Endothelial cell of umbilical vein (primary cell): ENCODE data around the gene BCO1.

Source experiments
- EZH2 ChIP-seq: IDR thresholded peaks from 2 replicates; pipeline ENCODE4 v1.6.1; 2012; ENCODE audit warnings: borderline replicate concordance, low read depth, mild to moderate bottlenecking, moderate library complexity, low read length, inconsistent platforms; ENCODE audit not compliant: severe bottlenecking
- FOS ChIP-seq: IDR thresholded peaks from 2 replicates; pipeline ENCODE4 v1.6.1; 2011; ENCODE audit warnings: mild to moderate bottlenecking, low read length, moderate library complexity, borderline replicate concordance; ENCODE audit not compliant: insufficient read depth
- GATA2 ChIP-seq: IDR thresholded peaks from 2 replicates; pipeline ENCODE4 v1.7.0; 2011; ENCODE audit warnings: low read depth, mild to moderate bottlenecking, moderate library complexity, mixed read lengths, low read length; ENCODE audit not compliant: insufficient read length, insufficient read depth
- JUN ChIP-seq: IDR thresholded peaks from 2 replicates; pipeline ENCODE4 v1.6.1; 2011; ENCODE audit warnings: borderline replicate concordance, low read depth; ENCODE audit not compliant: insufficient read length, insufficient read depth
- MYC ChIP-seq: IDR thresholded peaks from one replicate; pipeline ENCODE4 v1.6.1; 2011; ENCODE audit warnings: mild to moderate bottlenecking, low read depth, low read length
- POLR2A ChIP-seq: IDR thresholded peaks from 2 replicates; pipeline ENCODE4 v1.6.1; 2012; ENCODE audit warnings: low read depth, mild to moderate bottlenecking, control low read depth, low read length
- POLR2AphosphoS5 ChIP-seq: IDR thresholded peaks from 2 replicates; pipeline ENCODE4 v1.6.1; 2012; ENCODE audit warnings: low read depth, mild to moderate bottlenecking, control low read depth, low read length, moderate library complexity; ENCODE audit not compliant: insufficient read depth
- TF ChIP-seq, protein P1 (sequence below), 2 donors: IDR thresholded peaks; 1 replicate in 1 of 2; 2 replicates in 1 of 2; pipeline ENCODE4 v1.5.1; 2011; ENCODE audit warnings: low read length in 2 of 2, mild to moderate bottlenecking in 2 of 2, moderate library complexity in 2 of 2, control low read depth in 1 of 2, inconsistent platforms in 1 of 2, low read depth in 1 of 2; ENCODE audit not compliant: insufficient read depth in 1 of 2; ENCODE audit errors: extremely low read depth in 1 of 2
- TF ChIP-seq, protein P2 (sequence below): IDR thresholded peaks from 2 replicates; pipeline ENCODE4 v1.6.1; 2011; ENCODE audit not compliant: insufficient read depth, insufficient read length

- TF ChIP-seq EZH2: no peak
- no peak for TF ChIP-seq POLR2A
- TF ChIP-seq, protein P1, sequence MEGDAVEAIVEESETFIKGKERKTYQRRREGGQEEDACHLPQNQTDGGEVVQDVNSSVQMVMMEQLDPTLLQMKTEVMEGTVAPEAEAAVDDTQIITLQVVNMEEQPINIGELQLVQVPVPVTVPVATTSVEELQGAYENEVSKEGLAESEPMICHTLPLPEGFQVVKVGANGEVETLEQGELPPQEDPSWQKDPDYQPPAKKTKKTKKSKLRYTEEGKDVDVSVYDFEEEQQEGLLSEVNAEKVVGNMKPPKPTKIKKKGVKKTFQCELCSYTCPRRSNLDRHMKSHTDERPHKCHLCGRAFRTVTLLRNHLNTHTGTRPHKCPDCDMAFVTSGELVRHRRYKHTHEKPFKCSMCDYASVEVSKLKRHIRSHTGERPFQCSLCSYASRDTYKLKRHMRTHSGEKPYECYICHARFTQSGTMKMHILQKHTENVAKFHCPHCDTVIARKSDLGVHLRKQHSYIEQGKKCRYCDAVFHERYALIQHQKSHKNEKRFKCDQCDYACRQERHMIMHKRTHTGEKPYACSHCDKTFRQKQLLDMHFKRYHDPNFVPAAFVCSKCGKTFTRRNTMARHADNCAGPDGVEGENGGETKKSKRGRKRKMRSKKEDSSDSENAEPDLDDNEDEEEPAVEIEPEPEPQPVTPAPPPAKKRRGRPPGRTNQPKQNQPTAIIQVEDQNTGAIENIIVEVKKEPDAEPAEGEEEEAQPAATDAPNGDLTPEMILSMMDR (IDR thresholded peaks at IDR 0.05; ENCODE audit: extremely low read depth in 1 of 2, insufficient read depth in 1 of 2, low read depth in 1 of 2, low read length in 2 of 2): no peak
- TF ChIP-seq MYC: no peak
- no peak for TF ChIP-seq POLR2AphosphoS5
- TF ChIP-seq GATA2: no peak
- TF ChIP-seq JUN: no peak
- TF ChIP-seq, protein P2, sequence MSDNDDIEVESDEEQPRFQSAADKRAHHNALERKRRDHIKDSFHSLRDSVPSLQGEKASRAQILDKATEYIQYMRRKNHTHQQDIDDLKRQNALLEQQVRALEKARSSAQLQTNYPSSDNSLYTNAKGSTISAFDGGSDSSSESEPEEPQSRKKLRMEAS: no peak
- TF ChIP-seq FOS: no peak
These were observed 30.0 kb downstream of the BCO1 start for GRCh38 chr16:81268509-81268908.
